Calu3 (cell line): Measurements from ENCODE around the gene PODN. TPM values are rescaled to one million over a fixed set of nuclear protein-coding genes. Genes with fewer than 3 reads are reported as not detected.

Experiments used
- BruUV-seq: library from RNA; stranded (reverse); fragments of 400-500 nt; replicated peaks from 2 replicates; lab custom pipeline; 2021; lab: Mats Ljungman, UMichigan
- CTCF ChIA-PET: fragments of 300-600 bp; sonication (Branson Sonifier 250); formaldehyde crosslinking; loops from one replicate; lab custom pipeline; 2022; ENCODE audit warnings: antibody characterized with exemption; lab: Charles Lee
- DNase-seq: peaks from one replicate; pipeline ENCODE4 v3.0.0; 2022
- H3K27ac Mint-ChIP-seq: one replicate; pipeline ENCODE4 v1.8.0; 2022; ENCODE audit warnings: mixed read lengths; ENCODE audit not compliant: unreplicated experiment
- H3K27me3 Mint-ChIP-seq: one replicate; pipeline ENCODE4 v1.8.0; 2022; ENCODE audit warnings: mixed read lengths; ENCODE audit not compliant: unreplicated experiment
- H3K36me3 Mint-ChIP-seq: one replicate; pipeline ENCODE4 v1.8.0; 2022; ENCODE audit warnings: mild to moderate bottlenecking, moderate library complexity, mixed read lengths; ENCODE audit not compliant: insufficient read depth, unreplicated experiment
- H3K4me1 Mint-ChIP-seq: one replicate; pipeline ENCODE4 v1.8.0; 2022; ENCODE audit warnings: mild to moderate bottlenecking, low read depth, mixed read lengths; ENCODE audit not compliant: unreplicated experiment
- H3K4me3 Mint-ChIP-seq: one replicate; pipeline ENCODE4 v1.8.0; 2022; ENCODE audit warnings: mild to moderate bottlenecking, low read depth, moderate library complexity, mixed read lengths; ENCODE audit not compliant: unreplicated experiment
- H3K9me3 Mint-ChIP-seq: one replicate; pipeline ENCODE4 v1.8.0; 2022; ENCODE audit warnings: low read depth, mixed read lengths; ENCODE audit not compliant: unreplicated experiment
- CTCF ChIP-seq: fragments of 200-600 bp; IDR thresholded peaks from one replicate; pipeline ENCODE4 v1.8.0; 2022; ENCODE audit warnings: antibody characterized with exemption; ENCODE audit not compliant: unreplicated experiment
- intact Hi-C: fragments of 100-400 bp; cut with micrococcal nuclease; formaldehyde crosslinking; loops from one replicate; pipeline ENCODE4 v1.10.0; 2022; ENCODE audit not compliant: unreplicated experiment
- total RNA-seq: library from RNA; stranded (reverse); gene quantifications from 2 replicates; pipeline ENCODE4 v1.2.3, GENCODE V29; 2022

Gene PODN
- total RNA-seq, 1 experiment from 2014 or later, result not detected

DNA sequence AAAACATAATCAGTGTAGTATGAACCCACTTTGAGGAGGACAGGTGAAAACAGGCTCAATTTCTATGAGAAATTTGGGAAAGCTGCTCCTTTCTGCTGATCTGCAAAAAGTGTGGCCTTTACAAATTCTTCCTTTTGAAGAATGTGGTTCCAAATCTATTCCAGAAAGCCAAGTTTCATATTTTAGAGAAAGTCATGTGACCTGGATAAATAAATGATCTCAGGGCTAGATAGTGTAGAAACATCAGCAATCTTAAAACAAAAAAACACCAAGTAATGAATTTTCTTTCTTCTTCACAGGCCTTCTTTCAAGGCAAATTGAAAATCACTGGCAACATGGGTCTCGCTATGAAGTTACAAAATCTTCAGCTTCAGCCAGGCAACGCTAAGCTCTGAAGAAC is 11.7 kb upstream of the PODN start:
- no peak for TF ChIP-seq CTCF
- Mint-ChIP-seq H3K4me3 (no peak overlapping the region), H3K36me3 (no peaks in the 10 kb centered on the region), H3K9me3 (no peaks in the 10 kb centered on the region), H3K27ac (no peak overlapping the region), H3K4me1 (peaks cover 12% of the 10 kb centered on the region), H3K27me3 (no peaks in the 10 kb centered on the region)
- no TSS peak for BruUV-seq
- DNase-seq, result no peak
- intact Hi-C loops, result no loop called here
- CTCF ChIA-PET, result no interaction called here

DNA sequence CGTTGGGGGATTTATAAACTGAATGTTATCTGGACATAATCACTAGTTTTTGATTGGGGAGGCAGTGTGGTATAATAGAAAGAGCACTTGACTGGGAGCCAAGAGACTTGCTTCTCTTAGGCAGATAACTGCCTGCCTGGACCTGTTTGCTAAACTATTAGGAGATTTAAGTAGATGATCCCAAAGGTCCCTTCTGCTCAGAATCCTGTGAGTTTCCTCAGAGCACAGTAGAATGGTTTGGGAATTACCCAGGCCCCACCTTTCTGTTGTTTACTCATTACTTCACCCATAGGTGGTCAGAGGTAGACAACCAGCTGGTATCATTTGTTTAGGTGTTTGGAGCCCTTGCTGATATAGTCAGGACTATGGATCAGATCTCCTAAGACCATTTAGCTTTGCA is 10.3 kb upstream of the PODN start:
- intact Hi-C loops, result no loop called here
- no peak overlapping the region for H3K4me3 Mint-ChIP-seq
- no peak overlapping the region for H3K27ac Mint-ChIP-seq
- BruUV-seq, result no TSS peak
- H3K9me3 Mint-ChIP-seq, result no peaks in the 10 kb centered on the region
- TF ChIP-seq CTCF, result no peak
- H3K4me1 Mint-ChIP-seq, result peaks cover 12% of the 10 kb centered on the region
- no peaks in the 10 kb centered on the region for H3K27me3 Mint-ChIP-seq
- no peaks in the 10 kb centered on the region for H3K36me3 Mint-ChIP-seq
- DNase-seq, result no peak
- CTCF ChIA-PET, result no interaction called here

- intact Hi-C loops, result no loop called here
- TF ChIP-seq CTCF, result no peak
- DNase-seq, result no peak
- no TSS peak for BruUV-seq
- CTCF ChIA-PET, result no interaction called here
- Mint-ChIP-seq H3K4me1 (no peaks in the 10 kb centered on the region), H3K4me3 (no peak overlapping the region), H3K27me3 (peaks cover 24% of the 10 kb centered on the region), H3K9me3 (no peaks in the 10 kb centered on the region), H3K36me3 (no peaks in the 10 kb centered on the region), H3K27ac (no peak overlapping the region)
These were observed 4.9 kb upstream of the PODN start for GRCh38 chr1:53057127-53057526.

GRCh38 chr1:53060579-53060978 is 1.4 kb upstream of the PODN start:
- CTCF ChIA-PET, result no interaction called here
- Mint-ChIP-seq H3K36me3 (no peaks in the 10 kb centered on the region), H3K27ac (no peak overlapping the region), H3K4me3 (no peak overlapping the region), H3K27me3 (peaks cover 37% of the 10 kb centered on the region), H3K4me1 (no peaks in the 10 kb centered on the region), H3K9me3 (no peaks in the 10 kb centered on the region)
- no TSS peak for BruUV-seq
- intact Hi-C loops, result no loop called here
- no peak for DNase-seq
- no peak for TF ChIP-seq CTCF
